ENCODE results near the gene JARID2.
"Not testable (repeated sequence)": the region's sequence is repeated elsewhere in the genome, so short reads cannot be mapped to it uniquely, and the experiment has no call there.

JARID2 gene

DNA sequence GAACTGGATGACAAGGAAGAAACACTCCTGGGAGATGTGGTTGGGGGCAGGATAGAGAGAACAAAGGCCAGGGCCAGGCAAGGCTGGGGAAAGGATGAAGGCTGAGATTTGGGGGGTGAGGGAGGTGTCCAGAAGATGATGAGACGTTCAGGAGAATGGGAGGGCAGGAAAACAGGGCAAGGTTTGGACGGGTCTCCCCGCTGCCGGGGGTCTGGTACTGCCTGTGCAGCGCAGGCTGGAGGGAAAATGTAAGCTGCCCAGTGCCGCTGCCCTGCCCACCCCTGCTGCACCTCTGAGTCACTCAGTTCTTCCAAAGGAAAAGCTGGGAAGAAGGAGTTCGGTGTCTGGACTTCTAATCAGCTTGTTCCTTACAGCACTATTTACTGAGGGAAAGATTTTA is 286.1 kb downstream of the JARID2 start:
- DNase-seq = no peak

DNA sequence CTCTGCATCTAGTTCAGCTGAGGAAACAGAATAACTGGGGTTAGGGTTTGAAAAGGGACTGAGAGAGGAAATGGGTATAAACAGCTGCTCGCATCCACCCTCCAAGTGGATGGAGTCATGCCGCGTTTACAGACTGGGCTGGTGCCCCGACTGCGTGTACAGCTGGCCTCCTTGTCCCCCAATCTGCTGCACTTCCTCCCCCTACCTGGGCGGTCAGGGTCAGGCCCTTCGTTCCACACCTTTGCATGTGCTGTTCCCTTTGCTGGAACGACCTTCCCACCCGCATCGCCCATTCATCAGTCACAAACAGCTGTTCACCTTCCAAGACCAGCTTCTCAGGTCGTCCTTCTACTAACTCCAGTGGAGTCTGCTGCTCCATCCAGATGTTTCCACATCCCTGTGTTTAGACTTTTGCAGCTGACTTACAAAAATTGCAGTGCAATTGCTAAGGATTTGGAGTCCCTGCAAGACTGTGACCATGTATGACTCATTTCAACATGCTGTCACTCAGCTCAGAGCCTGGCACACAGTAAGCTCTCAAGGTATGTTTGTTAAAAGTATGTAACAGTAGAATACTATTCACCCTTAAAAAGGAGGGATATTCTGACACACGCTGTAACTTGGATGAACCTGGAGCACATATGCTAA is 287.6 kb downstream of the JARID2 start:
- no peak for DNase-seq

GRCh38 chr6:15534974-15535373 is 289.1 kb downstream of the JARID2 start:
- no peak for DNase-seq

GRCh38 chr6:15535495-15536197 is 289.8 kb downstream of the JARID2 start:
- DNase-seq = no peak

DNA sequence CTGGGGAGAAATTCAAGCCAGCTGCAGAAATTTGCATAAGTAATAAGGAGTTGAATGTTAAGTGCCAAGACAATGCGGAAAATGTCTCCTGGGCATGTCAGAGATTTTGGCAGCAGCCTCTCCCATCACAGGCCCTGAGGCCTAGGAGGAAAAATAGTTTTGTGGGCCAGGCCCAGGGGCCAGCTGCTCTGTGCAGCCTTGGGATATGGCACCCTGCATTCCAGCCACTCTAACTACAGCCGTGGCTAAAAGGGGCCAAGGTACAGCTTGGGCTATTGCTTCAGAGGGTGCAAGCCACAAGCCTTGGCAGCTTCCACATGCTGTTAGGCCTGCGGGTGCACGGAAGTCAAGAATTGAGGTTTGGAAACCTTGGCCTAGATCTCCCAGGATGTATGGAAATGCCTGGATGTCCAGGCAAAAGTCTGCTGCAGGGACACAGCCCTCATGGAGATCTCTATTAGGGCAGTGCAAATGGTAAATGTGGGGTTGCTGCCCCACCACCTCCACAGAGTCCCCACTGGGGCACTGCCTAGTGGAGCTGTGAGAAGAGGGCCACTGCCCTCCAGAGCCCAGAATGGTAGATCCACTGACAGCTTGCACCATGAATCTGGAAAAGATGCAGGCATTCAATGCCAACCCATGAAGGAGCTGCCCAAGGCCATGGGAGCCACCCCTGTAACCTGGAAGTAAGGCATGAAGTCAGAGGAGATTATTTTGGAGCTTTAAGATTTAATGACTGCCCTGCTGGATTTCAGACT is 290.5 kb downstream of the JARID2 start:
- DNase-seq = no peak

- DNase-seq = no peak
These were observed 292.2 kb downstream of the JARID2 start for GRCh38 chr6:15538106-15538505.

GRCh38 chr6:15538766-15539495 is 293.1 kb downstream of the JARID2 start:
- DNase-seq = no peak

GRCh38 chr6:15539722-15540270 is 293.9 kb downstream of the JARID2 start:
- DNase-seq = no peak

DNA sequence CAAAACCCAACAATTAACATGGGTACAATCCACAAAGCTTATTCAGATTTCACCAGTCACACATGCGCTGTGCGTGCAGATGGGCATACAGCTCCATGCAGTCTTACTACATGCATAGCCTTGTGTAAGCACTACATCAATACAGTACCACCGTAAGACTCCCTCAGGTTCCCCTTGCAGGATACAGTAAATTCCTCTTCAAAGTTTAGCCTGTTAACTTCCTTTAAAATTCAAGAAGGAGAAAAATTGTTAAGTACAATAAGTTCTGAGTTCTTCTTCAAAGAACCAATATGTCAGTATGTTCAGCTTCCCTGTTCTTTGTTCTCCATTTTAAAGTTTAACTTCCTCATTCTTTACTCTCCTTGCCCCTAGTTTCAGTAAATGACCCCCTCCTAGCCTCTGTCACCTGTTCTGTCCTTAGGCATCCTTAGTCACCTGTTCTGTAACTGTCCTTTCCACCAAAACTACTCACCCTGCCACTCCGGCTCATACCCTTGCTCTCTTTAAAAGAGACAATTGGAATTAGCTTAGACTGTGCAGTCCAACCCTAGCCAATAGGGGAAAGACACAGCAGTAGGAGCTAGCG is 297.6 kb downstream of the JARID2 start:
- DNase-seq = not testable (repeated sequence)

- no peak for DNase-seq
These were observed 298.5 kb downstream of the JARID2 start for GRCh38 chr6:15544321-15544900.

- DNase-seq = no peak
These were observed 300.7 kb downstream of the JARID2 start for GRCh38 chr6:15546591-15546990.

DNA sequence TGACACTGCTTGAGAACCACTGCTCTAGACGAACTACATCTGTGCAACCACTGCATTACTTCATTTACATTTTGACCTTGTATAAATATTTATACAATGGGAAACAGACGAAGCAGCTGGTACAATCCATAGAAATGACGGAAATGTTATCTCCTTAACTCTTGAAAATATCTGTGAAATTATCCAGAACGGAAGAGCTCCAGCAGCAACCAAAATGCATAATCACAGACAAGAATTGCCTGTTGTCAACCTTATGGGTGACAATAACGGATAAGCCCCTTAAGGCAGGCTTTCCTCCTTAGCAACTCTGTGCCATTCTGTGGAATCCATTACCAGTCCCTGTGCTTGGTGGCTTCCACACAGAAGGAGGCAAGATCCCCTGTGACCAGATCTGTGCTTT is 301.5 kb downstream of the JARID2 start:
- DNase-seq = no peak

- no peak for DNase-seq
These were observed 303.5 kb downstream of the JARID2 start for GRCh38 chr6:15549371-15549770.

DNA sequence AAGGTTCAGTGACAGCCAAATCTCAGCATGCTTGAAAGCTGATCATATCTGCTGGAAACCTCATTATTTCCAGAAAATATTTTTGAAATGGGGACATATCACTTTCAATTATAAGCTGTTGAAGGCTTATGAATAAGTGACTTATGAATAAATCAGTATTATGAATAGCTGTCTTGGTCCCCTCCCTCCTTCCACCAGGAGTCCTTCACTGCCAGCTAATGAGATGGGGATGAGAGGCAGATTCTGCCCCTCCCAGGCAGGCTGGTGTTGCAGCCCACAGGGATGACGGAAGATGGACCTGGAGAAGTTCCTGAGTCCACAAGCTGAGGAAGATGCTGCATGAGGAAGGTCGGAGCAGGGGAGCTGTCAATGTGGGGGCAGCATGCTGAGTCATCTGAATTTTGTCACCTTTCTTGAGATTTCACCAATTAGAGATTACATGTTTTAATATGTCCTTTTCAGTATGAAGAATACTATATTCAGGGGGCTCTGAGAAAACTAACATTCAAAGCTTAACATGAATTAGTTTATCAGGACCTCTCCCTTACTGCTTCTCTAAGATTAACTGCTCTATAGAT is 304.8 kb downstream of the JARID2 start:
- no peak for DNase-seq

GRCh38 chr6:15551262-15551661 is 305.4 kb downstream of the JARID2 start:
- no peak for DNase-seq

- no peak for DNase-seq
These were observed 305.9 kb downstream of the JARID2 start for GRCh38 chr6:15551798-15552197.

DNA sequence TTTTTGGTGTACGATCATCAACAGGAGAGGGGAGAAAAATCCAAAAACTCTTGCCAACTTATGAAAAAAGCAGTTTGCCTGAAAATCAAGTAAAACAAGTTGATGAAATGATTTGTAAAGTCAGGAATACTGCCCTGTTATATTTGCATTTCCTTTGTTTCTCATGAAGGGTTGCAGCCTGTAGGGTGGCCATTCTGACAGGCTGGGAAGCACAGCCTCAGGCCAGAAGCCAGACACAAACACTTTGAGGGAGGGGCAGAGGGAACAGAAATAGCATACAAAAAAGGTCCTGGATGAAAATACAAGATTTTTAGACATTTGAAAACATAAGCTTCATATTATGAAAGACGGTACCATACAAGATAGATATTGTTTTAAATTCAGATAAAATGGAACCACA is 307.2 kb downstream of the JARID2 start:
- DNase-seq = no peak

DNA sequence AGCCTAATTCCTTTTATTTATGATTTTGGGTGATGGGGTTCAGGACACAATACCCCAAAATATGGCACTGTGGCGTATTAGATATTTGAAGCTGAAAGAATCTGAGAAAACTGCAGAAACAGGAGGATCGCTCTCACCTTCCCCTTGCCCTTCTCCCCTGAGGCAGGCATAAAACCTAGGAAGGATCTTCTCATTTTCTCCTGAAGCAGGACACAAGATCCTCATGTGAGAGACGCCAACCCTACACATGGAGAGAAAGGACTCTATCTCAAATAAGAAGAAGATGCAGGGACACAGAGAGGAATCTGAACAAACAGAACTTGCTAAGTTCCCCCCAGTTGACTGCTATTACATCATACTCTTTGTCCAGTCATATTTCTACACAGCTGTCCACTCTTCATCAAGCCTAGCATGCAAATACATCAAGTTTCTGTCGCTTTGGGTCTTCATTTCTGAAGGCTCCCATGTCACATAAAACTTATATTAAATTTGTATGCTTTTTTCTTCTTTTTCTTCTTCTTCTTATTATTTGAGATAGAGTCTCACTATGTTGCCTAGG is 307.9 kb downstream of the JARID2 start:
- no peak for DNase-seq

DNA sequence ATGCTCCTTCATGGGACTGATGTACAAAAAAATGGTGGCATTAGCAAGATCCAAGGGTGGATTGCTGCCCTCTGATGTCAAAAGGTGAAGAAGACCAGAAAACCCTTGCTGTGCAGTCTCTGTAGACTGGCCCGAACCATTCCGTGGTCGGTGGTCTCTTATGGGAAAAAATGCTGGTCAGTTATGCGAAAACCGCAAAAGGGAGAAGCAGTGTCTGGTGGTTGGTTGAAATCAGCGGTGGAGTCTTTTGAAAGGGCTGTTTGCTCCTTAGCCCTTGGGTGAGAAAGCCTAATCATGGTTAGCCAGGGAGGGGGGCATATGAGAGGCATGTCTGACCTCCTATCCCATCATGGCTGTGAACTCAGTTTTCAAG is 308.8 kb downstream of the JARID2 start:
- DNase-seq = no peak

DNA sequence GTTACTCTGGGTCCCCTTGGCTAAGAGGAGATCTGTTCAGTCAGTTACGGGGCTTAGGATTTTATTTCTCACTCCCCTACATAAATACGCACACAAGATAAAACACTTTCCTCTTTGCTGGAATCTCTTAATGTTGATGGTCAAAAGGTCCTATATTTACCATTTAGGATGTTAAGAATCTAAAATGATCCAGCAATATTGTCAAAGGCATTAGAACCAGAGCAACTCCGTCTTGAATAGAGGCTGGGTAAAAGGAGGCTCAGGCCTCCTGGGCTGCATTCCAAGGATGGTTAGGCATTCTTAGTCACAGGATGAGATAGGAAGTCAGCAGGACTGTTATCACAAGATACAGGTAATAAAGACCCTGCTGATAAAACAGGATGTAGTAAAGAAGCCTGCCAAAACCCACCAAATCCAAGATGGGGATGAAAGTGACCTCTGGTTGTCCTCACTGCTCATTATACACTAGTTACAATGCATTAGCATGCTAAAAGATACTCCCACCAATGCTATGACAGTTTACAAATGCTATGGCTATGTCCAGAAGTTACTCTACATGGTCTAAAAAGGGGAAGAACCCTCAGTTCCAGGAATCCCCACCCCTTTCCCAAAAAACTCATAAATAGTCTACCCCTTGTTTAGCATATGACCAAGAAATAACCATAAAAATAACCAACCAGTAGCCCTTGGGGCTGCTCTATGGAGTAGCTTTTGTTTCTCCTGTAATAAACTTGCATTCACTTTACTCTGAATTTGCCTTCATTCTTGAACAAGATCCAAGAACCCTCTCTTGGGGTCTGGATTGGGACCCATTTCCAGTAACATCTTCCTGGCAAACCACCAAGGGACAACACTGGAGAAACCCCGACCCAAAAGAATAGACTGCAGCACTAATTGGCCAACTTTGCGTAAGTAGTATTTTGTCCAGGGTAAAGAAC is 309.5 kb downstream of the JARID2 start:
- DNase-seq = no peak
